GM11168 (cell line): ENCODE measurements around the gene CADM1.

Experiments used
- in situ Hi-C: fragments of 300-500 bp; cut with MboI; formaldehyde crosslinking; loops from one replicate; pipeline ENCODE4 v1.12.0; 2022; ENCODE audit warnings: low sequenced_read_pairs; ENCODE audit not compliant: unreplicated experiment

The CADM1 gene

DNA sequence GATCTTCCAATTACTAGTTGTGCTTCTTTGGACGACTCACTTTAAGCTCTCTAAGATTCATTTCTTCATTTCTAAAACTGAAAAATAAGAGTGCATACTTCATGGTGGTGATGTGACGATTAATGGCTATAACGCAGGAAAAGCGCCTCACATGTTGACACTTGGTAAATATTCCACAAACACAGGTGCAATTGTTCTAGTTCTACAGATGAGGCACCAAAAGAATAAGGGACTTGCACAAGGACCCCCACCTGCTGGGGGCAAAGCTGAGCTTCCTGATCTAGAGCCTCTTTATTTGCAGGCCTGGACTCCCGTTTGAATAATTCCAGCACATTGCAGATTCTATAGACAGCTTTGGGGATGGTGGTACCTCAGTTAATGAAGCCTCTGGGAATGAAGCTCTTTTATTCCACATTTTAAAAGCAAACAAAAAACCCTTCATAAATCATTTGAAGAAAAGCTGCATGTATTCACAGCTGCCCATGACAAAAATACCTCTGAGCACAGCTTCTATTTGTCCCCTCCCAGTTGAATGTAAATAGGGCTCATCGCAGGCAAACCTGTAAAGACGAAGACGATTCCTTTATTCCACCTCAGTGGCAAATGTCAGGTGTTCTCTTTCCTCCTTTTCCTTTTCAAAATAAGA, 14.9 kb upstream of the CADM1 start:
- in situ Hi-C loops: no loop called here

DNA sequence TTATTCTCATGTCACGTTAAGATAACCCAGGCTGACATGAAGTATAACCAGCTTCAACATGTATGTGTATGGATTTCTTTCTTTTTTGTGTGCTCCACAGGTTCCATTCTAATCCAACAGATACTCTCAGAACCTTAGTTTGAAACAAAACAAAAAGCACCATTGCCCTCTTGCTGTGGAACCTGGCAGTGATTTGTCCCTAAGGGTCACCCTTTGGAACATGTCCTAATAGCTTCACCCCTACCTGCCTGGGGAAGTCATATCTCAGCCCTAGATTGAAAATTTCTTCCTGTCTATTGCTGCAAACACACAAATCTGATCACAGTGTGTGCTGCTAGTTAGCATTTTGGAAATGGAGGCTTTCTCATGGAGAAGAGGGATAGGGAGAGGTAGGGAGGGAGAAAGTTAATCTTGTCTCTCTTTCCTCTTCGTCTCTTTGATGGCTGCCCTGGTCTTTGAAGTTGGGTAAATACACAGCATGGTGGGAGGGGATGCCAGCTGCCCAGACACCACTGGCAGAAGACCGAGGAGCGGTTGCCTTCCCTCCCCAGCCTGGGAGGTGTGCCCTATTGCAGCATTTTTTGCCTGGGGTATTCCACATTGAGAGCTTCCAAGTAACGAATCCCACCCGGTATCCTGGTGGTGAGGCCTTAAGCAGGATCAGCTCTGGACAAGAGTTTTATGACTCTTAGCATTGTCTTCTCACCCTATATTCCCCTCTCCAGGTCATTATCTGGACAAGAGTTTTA, 11.6 kb upstream of the CADM1 start:
- in situ Hi-C loops: no loop called here

- in situ Hi-C loops: no loop called here
These were observed 2.9 kb upstream of the CADM1 start for GRCh38 chr11:115506954-115507675.

DNA sequence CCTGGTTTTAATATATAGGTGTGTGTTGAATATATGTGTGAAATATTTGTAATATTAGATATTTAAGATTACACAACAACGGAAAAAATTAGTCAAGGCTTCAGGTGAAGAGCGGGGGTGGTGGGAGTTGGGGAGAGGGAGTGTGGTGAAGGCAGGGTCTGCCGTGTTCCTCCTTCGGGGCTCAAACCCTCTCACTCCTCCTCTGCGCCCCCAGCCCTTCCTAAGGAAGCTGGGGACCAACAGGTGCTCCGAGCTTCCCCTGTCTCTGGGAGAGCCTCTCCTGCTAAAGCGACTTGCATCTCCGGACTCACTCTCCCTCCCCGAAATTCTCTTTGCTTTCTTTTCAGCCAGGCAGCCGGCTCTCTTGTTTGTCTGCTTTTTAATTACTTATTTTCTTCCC, 960 bp upstream of the CADM1 start:
- in situ Hi-C loops: no loop called here

DNA sequence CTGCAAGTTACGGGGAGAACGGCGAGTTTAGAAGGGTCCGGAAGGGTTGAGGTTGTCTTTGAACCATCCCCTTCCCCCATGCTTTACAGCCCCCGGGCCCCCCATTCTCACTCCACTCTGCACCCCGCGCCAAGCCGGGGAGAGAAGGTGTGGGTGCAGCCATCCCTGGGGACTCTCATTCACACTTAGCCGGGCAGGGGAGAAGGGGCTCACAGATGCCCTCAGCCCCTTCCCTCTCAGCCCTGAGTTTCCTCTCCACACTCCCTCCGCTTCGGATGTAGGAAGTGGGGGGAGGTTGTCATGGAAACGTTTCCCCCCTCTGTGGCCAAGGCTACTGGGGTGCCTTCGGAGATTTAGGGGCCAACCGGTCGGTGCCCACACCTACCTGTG, 334 bp downstream of the CADM1 start:
- in situ Hi-C loops: no loop called here

DNA sequence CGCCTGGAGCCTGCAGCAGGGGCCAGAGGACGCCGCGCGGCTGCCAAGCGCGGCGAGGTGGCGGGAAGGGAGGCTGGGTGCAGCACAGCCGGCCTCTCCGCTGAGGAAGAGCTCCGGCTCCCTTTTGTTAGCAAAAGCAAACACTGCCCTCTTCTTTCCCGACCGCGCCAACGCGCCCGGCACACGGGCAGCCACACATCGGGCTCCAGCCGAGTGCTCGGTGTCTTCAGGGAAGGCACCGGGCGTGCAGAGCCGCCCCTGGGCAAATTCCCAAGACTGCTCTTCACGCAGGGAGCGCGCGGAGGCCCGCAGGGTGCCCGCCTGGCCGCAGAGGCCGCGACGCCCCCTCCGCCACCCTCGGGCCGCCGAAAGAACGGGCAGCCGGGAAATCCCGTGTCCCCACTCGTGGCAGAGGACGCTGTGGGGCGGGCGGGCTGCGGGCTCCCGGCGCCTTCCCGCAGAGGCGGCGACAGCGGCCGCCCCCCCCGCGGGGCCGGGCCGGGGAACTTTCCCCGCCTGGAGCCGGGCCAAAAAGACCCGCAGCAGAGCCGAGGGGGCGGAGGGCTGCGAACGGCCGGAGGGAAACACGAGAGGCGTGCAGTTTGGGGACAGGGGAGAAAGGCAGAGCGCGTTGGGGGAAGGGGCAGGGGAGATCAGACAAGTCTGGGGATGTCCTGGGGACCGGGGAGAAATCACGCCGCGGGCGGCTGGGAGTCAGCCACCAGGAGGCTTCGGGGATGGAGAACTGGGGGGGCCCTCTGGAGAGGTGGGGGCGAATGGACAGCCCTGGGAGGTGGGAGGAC, 931 bp downstream of the CADM1 start:
- in situ Hi-C loops: no loop called here

DNA sequence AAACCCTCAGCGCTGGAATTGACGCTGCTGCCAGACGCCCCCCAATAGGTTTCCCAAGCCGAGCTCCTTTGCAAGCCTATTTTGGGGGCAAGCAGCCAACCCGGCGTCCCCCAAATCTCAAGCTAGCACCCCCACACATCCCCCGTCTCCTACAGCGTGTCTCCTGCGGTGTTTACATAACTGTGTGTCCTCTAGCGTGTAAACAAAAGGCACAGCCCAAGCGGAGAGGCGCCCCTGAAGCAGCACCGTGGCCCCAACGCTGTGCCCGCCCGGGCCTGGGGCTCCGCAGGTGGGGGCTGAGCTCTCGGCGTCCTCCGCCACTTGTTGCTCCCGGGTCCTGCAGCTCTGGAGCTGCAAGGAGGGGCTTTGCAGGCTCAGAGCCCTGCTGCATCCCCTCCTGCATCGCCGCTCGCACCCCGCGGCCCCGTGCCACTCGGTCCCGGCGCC, 1.6 kb downstream of the CADM1 start:
- in situ Hi-C loops: no loop called here

GRCh38 chr11:115501893-115502589, 2.2 kb downstream of the CADM1 start:
- in situ Hi-C loops: no loop called here

GRCh38 chr11:115501502-115501892, 2.7 kb downstream of the CADM1 start:
- in situ Hi-C loops: no loop called here

DNA sequence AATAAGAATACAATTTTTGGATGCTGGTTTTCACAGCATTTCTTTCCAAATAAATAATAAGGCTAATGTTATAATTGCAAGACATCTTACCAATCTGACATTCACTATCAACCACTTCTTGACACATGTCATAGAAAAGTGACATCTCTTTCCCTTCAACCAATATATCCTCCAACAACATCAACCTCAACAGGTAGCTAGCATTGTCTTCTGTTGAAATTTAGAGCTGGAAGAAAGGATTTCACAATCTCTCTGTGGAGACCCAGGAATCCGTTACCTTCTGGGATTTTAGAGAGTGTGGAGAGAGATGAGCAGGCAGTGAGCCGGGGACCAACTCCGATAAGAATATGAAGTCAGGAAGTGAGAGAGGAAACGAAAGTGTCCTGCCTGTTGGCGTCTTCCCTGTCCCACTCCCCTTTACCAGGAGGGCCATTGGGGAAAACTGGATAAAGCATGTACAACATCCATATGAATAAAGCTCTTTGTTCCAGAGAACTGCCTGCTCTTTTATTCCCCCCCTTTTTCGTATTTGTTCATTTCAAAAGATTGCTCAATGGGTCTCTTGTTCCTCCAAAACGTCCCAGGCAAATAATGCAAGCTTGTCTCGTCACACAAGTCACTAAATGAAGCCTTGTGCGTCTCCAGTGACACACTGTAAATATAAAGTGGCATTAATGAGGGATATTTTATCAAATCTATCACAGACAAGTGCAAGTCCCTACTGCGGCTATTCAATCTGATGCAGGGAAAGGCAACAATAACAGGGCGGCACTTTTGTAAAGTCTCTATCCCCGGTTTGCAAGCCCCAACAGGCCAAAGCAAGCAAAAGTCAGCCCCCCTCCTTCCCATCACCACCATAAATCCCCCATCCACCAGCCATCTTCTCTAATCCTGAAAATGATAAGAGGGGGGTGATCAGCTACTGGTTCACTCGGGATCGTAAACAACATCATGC, 3.4 kb downstream of the CADM1 start:
- in situ Hi-C loops: no loop called here

DNA sequence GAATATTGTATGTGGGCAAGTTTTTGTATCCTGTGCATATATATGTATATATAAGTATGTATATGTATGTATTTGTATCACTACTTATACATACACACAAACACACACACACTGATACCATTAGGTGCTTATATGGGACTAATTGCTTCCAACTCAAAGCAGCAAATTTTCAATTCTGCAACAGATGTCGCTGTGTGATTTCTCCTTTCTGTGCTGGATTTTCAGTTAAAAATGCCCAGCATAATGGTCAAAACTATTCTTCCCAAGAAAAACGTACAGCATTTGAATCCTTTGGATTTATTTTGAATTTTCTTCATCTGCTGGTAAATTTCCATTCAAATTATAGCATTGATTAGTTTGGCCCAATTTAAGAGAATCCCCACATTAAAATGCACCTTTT, 4.3 kb downstream of the CADM1 start:
- in situ Hi-C loops: no loop called here

DNA sequence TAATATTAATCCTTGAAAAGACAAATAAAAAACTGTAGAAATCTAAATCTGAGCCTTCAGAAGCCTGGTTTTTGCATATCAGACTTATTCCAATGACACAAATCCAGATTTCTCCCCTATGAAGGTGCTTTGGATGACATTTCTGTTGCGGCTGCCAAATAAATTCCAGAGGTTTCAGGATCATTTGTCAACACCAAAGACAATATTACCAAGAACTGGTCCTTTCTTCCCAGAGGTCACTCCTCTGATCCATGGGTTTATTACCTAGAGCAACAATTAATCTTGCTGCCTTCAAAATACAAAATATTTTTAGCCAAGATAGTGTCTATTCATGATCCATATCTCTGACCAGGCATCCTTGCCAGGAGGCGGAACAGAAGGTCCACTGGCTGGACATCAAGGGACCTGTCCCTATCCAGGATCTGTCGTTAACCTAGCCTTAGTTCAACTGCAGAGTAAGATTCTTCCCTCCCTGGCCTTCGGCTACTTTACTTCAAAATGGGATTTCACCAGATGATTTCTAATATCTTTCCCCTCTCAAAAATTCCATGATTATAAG, 4.9 kb downstream of the CADM1 start:
- in situ Hi-C loops: no loop called here

DNA sequence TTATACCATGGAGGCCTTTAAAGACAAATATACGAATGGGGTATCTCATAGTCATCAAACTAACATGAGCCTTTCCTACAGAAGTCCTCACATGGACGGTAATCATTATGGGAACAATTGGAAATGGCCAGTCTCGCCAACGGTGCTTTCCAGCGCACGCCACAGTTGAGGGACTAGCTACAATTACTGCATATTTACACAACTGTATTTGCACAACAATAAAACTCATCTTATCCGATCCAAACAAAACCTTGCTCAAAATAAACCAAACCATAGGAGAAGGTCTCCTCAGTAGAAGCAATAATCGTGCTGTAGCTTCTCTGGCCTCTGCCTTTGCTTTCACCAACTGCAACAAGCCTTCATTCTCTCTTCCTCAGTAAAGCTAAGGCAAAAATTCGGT, 5.9 kb downstream of the CADM1 start:
- in situ Hi-C loops: no loop called here

DNA sequence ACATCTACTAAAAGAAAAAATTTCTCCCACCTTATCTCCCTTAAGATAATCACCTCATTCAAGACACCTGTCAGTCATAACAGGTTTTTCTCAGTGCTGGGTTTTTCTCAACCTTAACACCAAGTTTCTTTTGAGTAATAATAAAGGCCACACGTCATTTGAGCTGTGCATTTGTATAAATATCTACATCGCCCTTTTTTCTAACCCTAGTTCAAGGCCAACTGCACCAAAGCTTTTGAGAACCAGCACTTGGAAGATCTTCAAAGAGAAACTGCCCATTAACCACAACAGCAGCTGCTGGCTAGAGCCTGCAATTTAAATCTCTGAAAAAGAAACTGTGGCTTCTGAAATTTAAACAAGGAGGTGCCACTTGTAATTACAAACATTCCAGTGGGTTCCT, 6.9 kb downstream of the CADM1 start:
- in situ Hi-C loops: no loop called here

DNA sequence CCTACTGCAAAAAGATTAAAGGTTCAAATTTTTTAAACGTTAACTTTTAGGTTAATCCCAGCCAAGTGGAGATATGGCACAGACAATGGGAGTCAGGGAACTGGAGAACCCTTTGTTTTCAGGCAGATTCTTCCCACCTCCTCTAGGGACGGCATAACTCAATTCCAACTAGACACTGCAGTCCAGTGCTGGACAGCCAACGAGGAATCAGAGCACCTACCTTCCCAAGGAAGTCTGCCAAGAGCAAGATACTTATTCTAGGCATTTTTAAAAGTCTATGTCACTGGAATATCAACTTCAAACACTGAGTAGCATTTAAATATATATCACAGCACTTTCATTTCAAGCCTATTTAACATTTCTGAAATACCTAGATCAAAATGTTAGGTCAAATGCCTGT, 7.3 kb downstream of the CADM1 start:
- in situ Hi-C loops: no loop called here

GRCh38 chr11:115493905-115494304, 10.3 kb downstream of the CADM1 start:
- in situ Hi-C loops: no loop called here

DNA sequence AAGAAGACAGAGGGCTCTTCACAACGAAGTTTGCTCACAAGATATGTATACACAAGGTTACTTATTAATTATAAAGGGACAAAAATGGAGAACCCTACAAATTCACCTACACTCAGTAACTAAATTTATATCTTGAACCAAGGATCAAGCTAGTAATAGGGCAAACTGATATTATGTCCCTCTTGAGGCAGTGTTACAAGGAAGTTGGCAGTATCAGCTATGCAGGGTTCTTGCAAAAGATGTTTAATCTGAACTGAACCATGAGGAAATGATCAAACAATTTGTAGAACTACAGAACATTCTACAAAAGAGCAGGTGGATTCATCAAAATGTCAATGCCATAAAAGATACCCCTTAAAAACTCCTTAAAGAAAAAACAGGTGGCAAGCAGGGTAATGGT, 10.7 kb downstream of the CADM1 start:
- in situ Hi-C loops: no loop called here

DNA sequence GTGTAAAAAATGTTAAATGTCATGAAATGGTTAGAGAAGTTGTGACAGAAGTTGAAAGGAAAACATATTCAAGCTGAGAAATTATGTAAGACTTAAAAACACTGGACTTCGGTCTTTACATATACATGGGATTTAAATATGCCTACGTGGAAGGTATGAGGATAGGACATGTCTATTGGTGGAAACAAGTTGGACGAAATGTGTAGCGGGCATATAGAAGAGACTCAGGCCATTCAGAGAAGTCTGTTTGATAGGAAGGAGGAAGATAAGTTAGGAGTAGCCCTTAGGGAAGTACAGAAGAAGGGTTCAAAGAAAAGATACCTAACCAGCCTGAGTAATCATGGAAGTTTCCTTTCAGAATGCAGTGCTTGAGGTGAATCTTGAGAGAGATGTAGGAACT, 14.7 kb downstream of the CADM1 start:
- in situ Hi-C loops: no loop called here

- in situ Hi-C loops: no loop called here
These were observed 15.3 kb downstream of the CADM1 start for GRCh38 chr11:115488945-115489344.
